Upper lobe of right lung (tissue), 1 donor: ENCODE results near the gene PLAC9. TPM values are rescaled to one million over a fixed set of nuclear protein-coding genes. Genes with fewer than 3 reads are reported as not detected.

Experiments used
- ATAC-seq: fragments of 200-7000 bp; cut with Tn5 transposase; one replicate; pipeline ENCODE4 v1.9.1; 2020; ENCODE audit warnings: mild to moderate bottlenecking, moderate library complexity
- DNase-seq: peaks from one replicate; pipeline ENCODE4 v3.0.0-alpha.2; 2020
- H3K27ac ChIP-seq: fragments of 200-600 bp; one replicate; pipeline ENCODE4 v1.8.0; 2022
- H3K27me3 ChIP-seq: fragments of 200-600 bp; one replicate; pipeline ENCODE4 v1.8.0; 2022; ENCODE audit warnings: mild to moderate bottlenecking
- H3K36me3 ChIP-seq: fragments of 200-600 bp; one replicate; pipeline ENCODE4 v1.8.0; 2022
- H3K4me1 ChIP-seq: fragments of 200-600 bp; one replicate; pipeline ENCODE4 v1.8.0; 2022
- H3K4me3 ChIP-seq: fragments of 200-600 bp; one replicate; pipeline ENCODE4 v1.8.0; 2022; ENCODE audit warnings: mild to moderate bottlenecking
- H3K9me3 ChIP-seq: fragments of 200-600 bp; one replicate; pipeline ENCODE4 v1.8.0; 2022
- intact Hi-C: fragments of 100-400 bp; cut with DNase I; formaldehyde crosslinking; loops from one replicate; pipeline ENCODE4 v1.11.0; 2022
- total RNA-seq: library from RNA; stranded (reverse); fragmentation: NEBNext Ultra II Directional; extraction: Animal tissue kit (Norgen Biotek cat#: 25700); gene quantifications from one replicate; pipeline ENCODE4 v1.2.1, GENCODE V29; 2021
- TF ChIP-seq, protein P1 (sequence below): fragments of 200-600 bp; IDR thresholded peaks from one replicate; pipeline ENCODE4 v1.8.0; 2022; ENCODE audit warnings: antibody characterized with exemption
- donor health status: DM: no; HTN: yes; CAD: no; lungs with severe emphysema.

Gene PLAC9
- total RNA-seq, 1 donor from 2014 or later, result 24.1 TPM

DNA sequence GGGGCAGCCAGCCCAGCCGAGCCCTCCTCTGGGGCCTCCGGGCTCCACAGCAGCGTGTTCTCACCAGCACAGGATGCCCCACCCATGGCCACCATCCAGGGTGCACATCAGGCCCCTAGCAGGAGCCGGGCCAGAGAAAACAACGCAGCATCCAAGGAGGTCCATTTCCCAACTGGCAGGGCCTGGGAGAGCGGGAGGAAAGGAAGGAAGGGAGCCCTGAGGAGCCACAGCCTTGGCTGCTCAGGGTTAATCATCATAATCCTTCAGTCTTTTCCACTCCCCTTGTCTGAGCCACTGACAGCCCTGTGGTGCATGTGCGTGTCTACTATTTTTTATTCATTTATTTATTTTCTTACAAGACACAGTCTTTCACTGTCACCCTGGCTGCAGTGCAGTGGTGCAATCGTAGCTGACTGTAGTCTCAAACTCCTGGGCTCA lies 3.6 kb downstream of the PLAC9 start:
- DNase-seq, result peak; percentile 72
- ATAC-seq, result peak; percentile 71
- no peaks in the 10 kb centered on the region for H3K9me3 ChIP-seq
- peaks cover 17% of the 10 kb centered on the region for H3K27me3 ChIP-seq
- H3K4me1 ChIP-seq, result peaks cover 11% of the 10 kb centered on the region
- H3K27ac ChIP-seq, result peak overlapping the region; percentile 61
- TF ChIP-seq, protein P1, sequence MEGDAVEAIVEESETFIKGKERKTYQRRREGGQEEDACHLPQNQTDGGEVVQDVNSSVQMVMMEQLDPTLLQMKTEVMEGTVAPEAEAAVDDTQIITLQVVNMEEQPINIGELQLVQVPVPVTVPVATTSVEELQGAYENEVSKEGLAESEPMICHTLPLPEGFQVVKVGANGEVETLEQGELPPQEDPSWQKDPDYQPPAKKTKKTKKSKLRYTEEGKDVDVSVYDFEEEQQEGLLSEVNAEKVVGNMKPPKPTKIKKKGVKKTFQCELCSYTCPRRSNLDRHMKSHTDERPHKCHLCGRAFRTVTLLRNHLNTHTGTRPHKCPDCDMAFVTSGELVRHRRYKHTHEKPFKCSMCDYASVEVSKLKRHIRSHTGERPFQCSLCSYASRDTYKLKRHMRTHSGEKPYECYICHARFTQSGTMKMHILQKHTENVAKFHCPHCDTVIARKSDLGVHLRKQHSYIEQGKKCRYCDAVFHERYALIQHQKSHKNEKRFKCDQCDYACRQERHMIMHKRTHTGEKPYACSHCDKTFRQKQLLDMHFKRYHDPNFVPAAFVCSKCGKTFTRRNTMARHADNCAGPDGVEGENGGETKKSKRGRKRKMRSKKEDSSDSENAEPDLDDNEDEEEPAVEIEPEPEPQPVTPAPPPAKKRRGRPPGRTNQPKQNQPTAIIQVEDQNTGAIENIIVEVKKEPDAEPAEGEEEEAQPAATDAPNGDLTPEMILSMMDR, result no peak
- H3K36me3 ChIP-seq, result no peaks in the 10 kb centered on the region
- no peak overlapping the region for H3K4me3 ChIP-seq
- intact Hi-C loops, result no loop called here

DNA sequence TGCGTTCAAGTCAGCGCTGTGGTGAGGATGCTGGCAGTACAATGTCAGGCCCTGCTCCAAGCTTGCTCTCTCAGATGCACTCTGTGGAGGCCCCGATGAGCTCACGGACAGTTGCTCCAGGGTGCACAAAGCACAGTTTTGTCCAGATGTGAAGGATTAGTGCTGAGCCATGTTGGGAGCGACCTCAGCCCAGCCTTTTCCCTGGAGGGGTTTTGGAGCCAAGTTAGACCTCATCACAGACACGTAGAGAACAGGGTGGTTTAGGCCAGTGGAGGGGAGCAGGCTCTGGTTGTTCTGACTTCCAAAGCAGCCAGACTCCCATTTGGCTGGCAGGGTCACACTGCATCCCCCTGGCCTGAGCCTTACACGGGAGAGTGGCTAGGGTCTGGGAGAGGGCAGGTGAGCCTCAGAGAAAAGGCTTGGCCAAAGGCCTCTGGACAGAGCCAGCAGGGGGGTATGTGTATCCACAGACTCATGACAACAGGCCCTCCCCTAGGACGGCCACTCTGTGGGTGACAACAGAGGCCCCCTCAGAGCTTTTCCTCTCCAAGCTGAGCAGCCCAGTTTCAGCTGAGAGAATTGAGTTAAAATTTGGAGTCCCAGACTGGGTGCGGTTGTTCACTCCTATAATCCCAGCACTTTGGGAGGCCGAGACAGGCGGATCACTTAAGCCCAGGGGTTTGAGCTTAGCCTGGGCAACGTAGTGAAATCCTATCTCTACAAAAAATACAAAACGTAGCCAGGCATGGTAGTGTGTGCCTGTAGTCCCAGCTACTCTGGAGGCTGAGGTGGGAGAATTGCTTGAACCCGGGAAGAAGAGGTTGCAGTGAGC lies 4.7 kb downstream of the PLAC9 start:
- H3K27me3 ChIP-seq, result peaks cover 15% of the 10 kb centered on the region
- ATAC-seq (peak; percentile 7), DNase-seq (no peak)
- no peaks in the 10 kb centered on the region for H3K36me3 ChIP-seq
- H3K27ac ChIP-seq, result peak overlapping the region; percentile 61
- H3K9me3 ChIP-seq, result no peaks in the 10 kb centered on the region
- H3K4me1 ChIP-seq, result peaks cover 11% of the 10 kb centered on the region
- H3K4me3 ChIP-seq, result no peak overlapping the region
- TF ChIP-seq, protein P1, result no peak
- intact Hi-C loops, result no loop called here

DNA sequence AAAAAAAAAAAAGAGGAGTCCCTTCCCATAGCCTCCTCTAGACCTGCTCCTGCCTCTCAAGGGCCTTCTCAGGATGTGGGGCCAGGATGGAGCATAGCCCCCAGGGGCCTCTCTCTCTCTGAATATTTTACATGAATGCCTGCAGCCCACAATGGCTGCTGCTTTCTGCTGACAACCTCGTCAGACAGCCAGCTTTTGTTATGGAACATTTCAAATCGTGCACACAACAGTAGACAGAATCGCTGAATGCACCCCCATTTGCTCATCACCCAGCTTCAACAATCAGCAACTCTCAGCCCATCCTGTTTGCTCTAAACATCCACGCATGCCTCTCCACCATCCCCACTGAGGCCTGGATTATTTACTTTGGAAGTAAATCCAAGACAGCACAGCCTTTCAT lies 5.4 kb downstream of the PLAC9 start:
- H3K27me3 ChIP-seq, result peaks cover 11% of the 10 kb centered on the region
- H3K27ac ChIP-seq, result peak overlapping the region; percentile 60
- H3K4me1 ChIP-seq, result peaks cover 9% of the 10 kb centered on the region
- ATAC-seq, result no peak
- no peaks in the 10 kb centered on the region for H3K36me3 ChIP-seq
- no peak overlapping the region for H3K4me3 ChIP-seq
- intact Hi-C loops, result no loop called here
- TF ChIP-seq, protein P1, result no peak
- no peak for DNase-seq
- H3K9me3 ChIP-seq, result no peaks in the 10 kb centered on the region

DNA sequence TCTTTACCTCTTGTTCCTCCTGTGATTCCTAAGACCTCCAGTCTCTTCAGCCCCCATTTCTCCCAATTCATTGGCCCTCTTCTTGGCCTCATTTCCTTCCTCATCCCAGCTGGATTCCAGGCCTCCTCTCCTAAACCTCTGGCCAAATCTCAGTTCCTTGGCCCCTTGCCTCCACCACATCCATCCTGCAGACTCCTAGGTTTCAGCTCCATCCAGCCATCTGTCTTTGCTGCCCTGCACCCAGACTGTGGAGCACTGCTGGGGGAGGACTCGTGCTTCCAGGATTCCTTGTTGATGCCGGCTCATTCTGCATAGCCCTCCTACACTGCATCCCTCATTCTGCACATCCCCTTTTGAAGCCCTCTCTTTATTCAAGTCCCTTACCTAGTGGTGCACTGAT lies 6.7 kb downstream of the PLAC9 start:
- no peaks in the 10 kb centered on the region for H3K36me3 ChIP-seq
- intact Hi-C loops, result no loop called here
- H3K27ac ChIP-seq, result no peak overlapping the region
- TF ChIP-seq, protein P1, result no peak
- H3K4me3 ChIP-seq, result no peak overlapping the region
- no peaks in the 10 kb centered on the region for H3K9me3 ChIP-seq
- H3K27me3 ChIP-seq, result peaks cover under 1% of the 10 kb centered on the region
- H3K4me1 ChIP-seq, result peaks cover 14% of the 10 kb centered on the region
- ATAC-seq (no peak), DNase-seq (no peak)

DNA sequence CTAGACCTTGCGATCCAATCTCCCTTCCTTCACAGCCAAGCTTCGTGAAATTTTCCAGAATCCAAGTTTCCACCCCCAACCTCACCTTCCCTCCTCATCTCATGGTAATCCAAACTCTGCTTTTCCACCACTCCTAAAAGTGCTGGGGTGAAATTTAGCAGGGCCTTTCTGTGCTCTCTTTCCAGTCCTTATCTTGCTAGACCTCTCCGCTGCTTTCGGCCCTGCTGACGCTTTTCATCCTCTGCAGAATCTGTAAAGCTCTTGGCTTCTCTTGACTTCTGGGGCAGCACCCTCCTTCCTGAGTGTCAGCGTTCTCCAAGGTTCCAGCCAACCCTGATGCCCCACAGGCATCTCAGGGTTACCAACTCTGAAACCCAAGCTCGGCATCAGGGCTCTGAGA lies 7.7 kb downstream of the PLAC9 start:
- TF ChIP-seq, protein P1, result no peak
- Histone ChIP-seq H3K27me3 (no peaks in the 10 kb centered on the region), H3K4me3 (no peak overlapping the region), H3K4me1 (peaks cover 22% of the 10 kb centered on the region), H3K9me3 (no peaks in the 10 kb centered on the region), H3K27ac (no peak overlapping the region), H3K36me3 (no peaks in the 10 kb centered on the region)
- DNase-seq (no peak), ATAC-seq (no peak)
- intact Hi-C loops, result no loop called here
